SK-N-SH treated with all-trans-retinoic acid at 6 μM for 48 hours (cell line): ENCODE measurements around the gene SMTNL2.

Experiments used
- ARNTL ChIP-seq: fragments of 450-650 bp; formaldehyde crosslinking; IDR thresholded peaks from 2 replicates; pipeline ENCODE4 v1.5.0; 2020; ENCODE audit warnings: low read depth, mild to moderate bottlenecking, moderate library complexity, borderline replicate concordance
- ESRRG ChIP-seq: fragments of 250-450 bp; sonication (Bioruptor Pico); IDR thresholded peaks from 2 replicates; pipeline ENCODE4 v1.6.1; 2021; ENCODE audit warnings: mild to moderate bottlenecking
- ISL1 ChIP-seq: fragments of 250-450 bp; sonication (Bioruptor Pico); IDR thresholded peaks from 2 replicates; pipeline ENCODE4 v2.1.2; 2022; ENCODE audit warnings: mild to moderate bottlenecking, moderate library complexity
- TCF4 ChIP-seq: fragments of 250-450 bp; sonication (Bioruptor Pico); IDR thresholded peaks from 2 replicates; pipeline ENCODE4 v1.8.0; 2021; ENCODE audit warnings: mild to moderate bottlenecking, moderate library complexity, borderline replicate concordance
- TOX ChIP-seq: fragments of 250-450 bp; sonication (Bioruptor Pico); IDR thresholded peaks from 2 replicates; pipeline ENCODE4 v1.8.0; 2021; ENCODE audit warnings: mild to moderate bottlenecking, moderate library complexity, borderline replicate concordance
- ZC3H10 ChIP-seq: fragments of 250-450 bp; sonication (Bioruptor Pico); IDR thresholded peaks from 2 replicates; pipeline ENCODE4 v1.5.1; 2021; ENCODE audit warnings: mild to moderate bottlenecking, moderate library complexity
- ZFP3 ChIP-seq: fragments of 250-450 bp; sonication (Bioruptor Pico); IDR thresholded peaks from 2 replicates; pipeline ENCODE4 v1.5.0; 2020; ENCODE audit warnings: mild to moderate bottlenecking, moderate library complexity
- ZFP30 ChIP-seq: fragments of 450-650 bp; formaldehyde crosslinking; IDR thresholded peaks from 2 replicates; pipeline ENCODE4 v1.5.0; 2022; ENCODE audit warnings: mild to moderate bottlenecking, moderate library complexity
- ZNF70 ChIP-seq: fragments of 450-650 bp; formaldehyde crosslinking; IDR thresholded peaks from 2 replicates; pipeline ENCODE4 v1.5.0; 2020; ENCODE audit warnings: mild to moderate bottlenecking, moderate library complexity
- TF ChIP-seq, protein P1 (sequence below): fragments of 250-450 bp; sonication (Bioruptor Pico); IDR thresholded peaks from 2 replicates; pipeline ENCODE4 v1.5.1; 2021; ENCODE audit warnings: mild to moderate bottlenecking, moderate library complexity
- TF ChIP-seq, protein P2 (sequence below): fragments of 250-450 bp; sonication (Bioruptor Pico); IDR thresholded peaks from 2 replicates; pipeline ENCODE4 v1.8.0; 2020; ENCODE audit warnings: mild to moderate bottlenecking, moderate library complexity, borderline replicate concordance
- TF ChIP-seq, protein P3 (sequence below): fragments of 250-450 bp; sonication (Bioruptor Pico); IDR thresholded peaks from 2 replicates; pipeline ENCODE4 v1.5.1; 2020; ENCODE audit warnings: low read depth, mild to moderate bottlenecking, moderate library complexity

- TF ChIP-seq, protein P1, sequence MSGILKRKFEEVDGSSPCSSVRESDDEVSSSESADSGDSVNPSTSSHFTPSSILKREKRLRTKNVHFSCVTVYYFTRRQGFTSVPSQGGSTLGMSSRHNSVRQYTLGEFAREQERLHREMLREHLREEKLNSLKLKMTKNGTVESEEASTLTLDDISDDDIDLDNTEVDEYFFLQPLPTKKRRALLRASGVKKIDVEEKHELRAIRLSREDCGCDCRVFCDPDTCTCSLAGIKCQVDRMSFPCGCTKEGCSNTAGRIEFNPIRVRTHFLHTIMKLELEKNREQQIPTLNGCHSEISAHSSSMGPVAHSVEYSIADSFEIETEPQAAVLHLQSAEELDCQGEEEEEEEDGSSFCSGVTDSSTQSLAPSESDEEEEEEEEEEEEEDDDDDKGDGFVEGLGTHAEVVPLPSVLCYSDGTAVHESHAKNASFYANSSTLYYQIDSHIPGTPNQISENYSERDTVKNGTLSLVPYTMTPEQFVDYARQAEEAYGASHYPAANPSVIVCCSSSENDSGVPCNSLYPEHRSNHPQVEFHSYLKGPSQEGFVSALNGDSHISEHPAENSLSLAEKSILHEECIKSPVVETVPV (CRISPR knock-in tag), result no peak
- no peak for TF ChIP-seq ARNTL
- no peak for TF ChIP-seq ZFP30
- TF ChIP-seq ISL1 (CRISPR knock-in tag), result no peak
- TF ChIP-seq, protein P2, sequence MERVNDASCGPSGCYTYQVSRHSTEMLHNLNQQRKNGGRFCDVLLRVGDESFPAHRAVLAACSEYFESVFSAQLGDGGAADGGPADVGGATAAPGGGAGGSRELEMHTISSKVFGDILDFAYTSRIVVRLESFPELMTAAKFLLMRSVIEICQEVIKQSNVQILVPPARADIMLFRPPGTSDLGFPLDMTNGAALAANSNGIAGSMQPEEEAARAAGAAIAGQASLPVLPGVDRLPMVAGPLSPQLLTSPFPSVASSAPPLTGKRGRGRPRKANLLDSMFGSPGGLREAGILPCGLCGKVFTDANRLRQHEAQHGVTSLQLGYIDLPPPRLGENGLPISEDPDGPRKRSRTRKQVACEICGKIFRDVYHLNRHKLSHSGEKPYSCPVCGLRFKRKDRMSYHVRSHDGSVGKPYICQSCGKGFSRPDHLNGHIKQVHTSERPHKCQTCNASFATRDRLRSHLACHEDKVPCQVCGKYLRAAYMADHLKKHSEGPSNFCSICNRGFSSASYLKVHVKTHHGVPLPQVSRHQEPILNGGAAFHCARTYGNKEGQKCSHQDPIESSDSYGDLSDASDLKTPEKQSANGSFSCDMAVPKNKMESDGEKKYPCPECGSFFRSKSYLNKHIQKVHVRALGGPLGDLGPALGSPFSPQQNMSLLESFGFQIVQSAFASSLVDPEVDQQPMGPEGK (CRISPR knock-in tag), result no peak
- no peak for TF ChIP-seq TCF4
- TF ChIP-seq, protein P3, sequence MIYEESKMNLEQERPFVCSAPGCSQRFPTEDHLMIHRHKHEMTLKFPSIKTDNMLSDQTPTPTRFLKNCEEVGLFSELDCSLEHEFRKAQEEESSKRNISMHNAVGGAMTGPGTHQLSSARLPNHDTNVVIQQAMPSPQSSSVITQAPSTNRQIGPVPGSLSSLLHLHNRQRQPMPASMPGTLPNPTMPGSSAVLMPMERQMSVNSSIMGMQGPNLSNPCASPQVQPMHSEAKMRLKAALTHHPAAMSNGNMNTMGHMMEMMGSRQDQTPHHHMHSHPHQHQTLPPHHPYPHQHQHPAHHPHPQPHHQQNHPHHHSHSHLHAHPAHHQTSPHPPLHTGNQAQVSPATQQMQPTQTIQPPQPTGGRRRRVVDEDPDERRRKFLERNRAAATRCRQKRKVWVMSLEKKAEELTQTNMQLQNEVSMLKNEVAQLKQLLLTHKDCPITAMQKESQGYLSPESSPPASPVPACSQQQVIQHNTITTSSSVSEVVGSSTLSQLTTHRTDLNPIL (CRISPR knock-in tag), result no peak
- no peak for TF ChIP-seq TOX
- TF ChIP-seq ESRRG (CRISPR knock-in tag), result no peak
- TF ChIP-seq ZFP3, result no peak
- no peak for TF ChIP-seq ZNF70 (CRISPR knock-in tag)
- TF ChIP-seq ZC3H10 (CRISPR knock-in tag), result no peak
Measured at GRCh38 chr17:4631431-4631830, 47.1 kb downstream of the SMTNL2 start.
